ENCODE results near the gene SERINC5. TPM values are rescaled to one million over a fixed set of nuclear protein-coding genes. Genes with fewer than 3 reads are reported as not detected.
"Not testable (repeated sequence)": the region's sequence is repeated elsewhere in the genome, so short reads cannot be mapped to it uniquely, and the experiment has no call there.

The SERINC5 gene
- polyA plus RNA-seq, 1 donor: 18.7 TPM

- DNase-seq: no peak
These were observed 59.9 kb downstream of the SERINC5 start for GRCh38 chr5:80195837-80196400.

GRCh38 chr5:80194468-80194867 is 61.4 kb downstream of the SERINC5 start:
- no peak for DNase-seq

GRCh38 chr5:80193401-80193800 is 62.4 kb downstream of the SERINC5 start:
- no peak for DNase-seq

- DNase-seq: peak; percentile 70
These were observed 63.2 kb downstream of the SERINC5 start for GRCh38 chr5:80192507-80193241.

- DNase-seq: no peak
These were observed 63.9 kb downstream of the SERINC5 start for GRCh38 chr5:80191991-80192398.

GRCh38 chr5:80191397-80191796 is 64.5 kb downstream of the SERINC5 start:
- no peak for DNase-seq

- DNase-seq: no peak
These were observed 64.9 kb downstream of the SERINC5 start for GRCh38 chr5:80190960-80191359.

GRCh38 chr5:80189701-80190100 is 66.1 kb downstream of the SERINC5 start:
- no peak for DNase-seq

- DNase-seq: no peak
These were observed 66.6 kb downstream of the SERINC5 start for GRCh38 chr5:80189201-80189600.

GRCh38 chr5:80187421-80188090 is 68.3 kb downstream of the SERINC5 start:
- no peak for DNase-seq

- not testable (repeated sequence) for DNase-seq
These were observed 70.3 kb downstream of the SERINC5 start for GRCh38 chr5:80185535-80185934.

- DNase-seq: no peak
These were observed 70.8 kb downstream of the SERINC5 start for GRCh38 chr5:80185095-80185494.

- no peak for DNase-seq
These were observed 71.4 kb downstream of the SERINC5 start for GRCh38 chr5:80184235-80185023.

- not testable (repeated sequence) for DNase-seq
These were observed 72.1 kb downstream of the SERINC5 start for GRCh38 chr5:80183728-80184234.

GRCh38 chr5:80182809-80183580 is 72.9 kb downstream of the SERINC5 start:
- DNase-seq: no peak

- DNase-seq: no peak
These were observed 74.1 kb downstream of the SERINC5 start for GRCh38 chr5:80181618-80182211.

GRCh38 chr5:80177236-80177635 is 78.6 kb downstream of the SERINC5 start:
- no peak for DNase-seq

- no peak for DNase-seq
These were observed 80.5 kb downstream of the SERINC5 start for GRCh38 chr5:80175337-80175736.

- DNase-seq: no peak
These were observed 81.1 kb downstream of the SERINC5 start for GRCh38 chr5:80174790-80175189.

GRCh38 chr5:80172067-80172695 is 83.7 kb downstream of the SERINC5 start:
- no peak for DNase-seq

- no peak for DNase-seq
These were observed 85.7 kb downstream of the SERINC5 start for GRCh38 chr5:80170117-80170535.
